ENCODE measurements around the gene MRPL3. TPM values are rescaled to one million over a fixed set of nuclear protein-coding genes. Genes with fewer than 3 reads are reported as not detected.

Gene MRPL3
- total and polyA plus RNA-seq, 2 experiments from 2014 or later = 159 to 185 TPM

DNA sequence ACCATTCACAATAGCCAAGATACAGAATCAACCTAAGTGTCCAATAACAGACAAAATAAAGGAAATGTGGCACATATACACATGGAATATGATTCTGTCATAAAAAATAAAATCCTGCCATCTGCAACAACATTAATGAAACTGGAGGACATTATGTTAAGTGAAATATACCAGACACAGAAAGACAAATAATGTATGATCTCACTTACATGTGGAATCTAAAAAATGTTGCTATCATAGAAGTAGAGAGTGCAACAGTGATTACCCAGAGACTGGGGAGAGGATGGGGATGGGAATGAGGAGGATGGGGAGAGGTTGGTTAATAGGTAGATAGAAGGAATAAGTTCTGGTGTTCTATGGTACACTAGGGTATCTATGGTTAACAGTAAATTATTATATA lies 28.7 kb downstream of the MRPL3 start:
- ATAC-seq (no peak), DNase-seq (ENCODE audit: low spot score) (no peak)
- Histone ChIP-seq H3K27me3 (ENCODE audit: insufficient read depth) (no peaks in the 10 kb centered on the region), H2AFZ (no peak overlapping the region), H3K4me2 (no peak overlapping the region), H3K79me2 (replicated peaks; ENCODE audit: insufficient read depth) (peaks cover 75% of the 10 kb centered on the region), H3F3A (replicated peaks; ENCODE audit: low read depth) (no peaks in the 10 kb centered on the region), H3K4me3 (no peak overlapping the region), H3K4me1 (ENCODE audit: insufficient read depth) (no peaks in the 10 kb centered on the region), H4K20me1 (replicated peaks; ENCODE audit: insufficient read depth) (peaks cover 6% of the 10 kb centered on the region; the same call in 1 of the 2 replicates), H3K27ac (ENCODE audit: low read depth) (no peak overlapping the region), H3K36me3 (ENCODE audit: insufficient read depth) (peaks cover 7% of the 10 kb centered on the region), H3K9me2 (ENCODE audit: insufficient read depth) (no peaks in the 10 kb centered on the region)
- no peak overlapping the region for H3K4me3 Mint-ChIP-seq
- H3K36me3 Mint-ChIP-seq (ENCODE audit: low read depth) = peaks cover 21% of the 10 kb centered on the region
- no peaks in the 10 kb centered on the region for H3K9me3 Mint-ChIP-seq
- H3K27me3 Mint-ChIP-seq (ENCODE audit: insufficient read depth, low read depth, poor library complexity) = no peaks in the 10 kb centered on the region
- no peak for TF ChIP-seq POLR2AphosphoS5 (IDR thresholded peaks at IDR 0.05; ENCODE audit: low read depth)
- TF ChIP-seq EZH2 (IDR thresholded peaks at IDR 0.05; ENCODE audit: low read depth, unreplicated experiment) = no peak
- no peak for TF ChIP-seq STAT1 (IDR thresholded peaks at IDR 0.05; ENCODE audit: unreplicated experiment)
- TF ChIP-seq, protein P1, sequence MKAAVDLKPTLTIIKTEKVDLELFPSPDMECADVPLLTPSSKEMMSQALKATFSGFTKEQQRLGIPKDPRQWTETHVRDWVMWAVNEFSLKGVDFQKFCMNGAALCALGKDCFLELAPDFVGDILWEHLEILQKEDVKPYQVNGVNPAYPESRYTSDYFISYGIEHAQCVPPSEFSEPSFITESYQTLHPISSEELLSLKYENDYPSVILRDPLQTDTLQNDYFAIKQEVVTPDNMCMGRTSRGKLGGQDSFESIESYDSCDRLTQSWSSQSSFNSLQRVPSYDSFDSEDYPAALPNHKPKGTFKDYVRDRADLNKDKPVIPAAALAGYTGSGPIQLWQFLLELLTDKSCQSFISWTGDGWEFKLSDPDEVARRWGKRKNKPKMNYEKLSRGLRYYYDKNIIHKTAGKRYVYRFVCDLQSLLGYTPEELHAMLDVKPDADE (IDR thresholded peaks at IDR 0.05) = no peak
- no peak for TF ChIP-seq ZNF114 (CRISPR knock-in tag; IDR thresholded peaks at IDR 0.05)
- TF ChIP-seq, protein P2, sequence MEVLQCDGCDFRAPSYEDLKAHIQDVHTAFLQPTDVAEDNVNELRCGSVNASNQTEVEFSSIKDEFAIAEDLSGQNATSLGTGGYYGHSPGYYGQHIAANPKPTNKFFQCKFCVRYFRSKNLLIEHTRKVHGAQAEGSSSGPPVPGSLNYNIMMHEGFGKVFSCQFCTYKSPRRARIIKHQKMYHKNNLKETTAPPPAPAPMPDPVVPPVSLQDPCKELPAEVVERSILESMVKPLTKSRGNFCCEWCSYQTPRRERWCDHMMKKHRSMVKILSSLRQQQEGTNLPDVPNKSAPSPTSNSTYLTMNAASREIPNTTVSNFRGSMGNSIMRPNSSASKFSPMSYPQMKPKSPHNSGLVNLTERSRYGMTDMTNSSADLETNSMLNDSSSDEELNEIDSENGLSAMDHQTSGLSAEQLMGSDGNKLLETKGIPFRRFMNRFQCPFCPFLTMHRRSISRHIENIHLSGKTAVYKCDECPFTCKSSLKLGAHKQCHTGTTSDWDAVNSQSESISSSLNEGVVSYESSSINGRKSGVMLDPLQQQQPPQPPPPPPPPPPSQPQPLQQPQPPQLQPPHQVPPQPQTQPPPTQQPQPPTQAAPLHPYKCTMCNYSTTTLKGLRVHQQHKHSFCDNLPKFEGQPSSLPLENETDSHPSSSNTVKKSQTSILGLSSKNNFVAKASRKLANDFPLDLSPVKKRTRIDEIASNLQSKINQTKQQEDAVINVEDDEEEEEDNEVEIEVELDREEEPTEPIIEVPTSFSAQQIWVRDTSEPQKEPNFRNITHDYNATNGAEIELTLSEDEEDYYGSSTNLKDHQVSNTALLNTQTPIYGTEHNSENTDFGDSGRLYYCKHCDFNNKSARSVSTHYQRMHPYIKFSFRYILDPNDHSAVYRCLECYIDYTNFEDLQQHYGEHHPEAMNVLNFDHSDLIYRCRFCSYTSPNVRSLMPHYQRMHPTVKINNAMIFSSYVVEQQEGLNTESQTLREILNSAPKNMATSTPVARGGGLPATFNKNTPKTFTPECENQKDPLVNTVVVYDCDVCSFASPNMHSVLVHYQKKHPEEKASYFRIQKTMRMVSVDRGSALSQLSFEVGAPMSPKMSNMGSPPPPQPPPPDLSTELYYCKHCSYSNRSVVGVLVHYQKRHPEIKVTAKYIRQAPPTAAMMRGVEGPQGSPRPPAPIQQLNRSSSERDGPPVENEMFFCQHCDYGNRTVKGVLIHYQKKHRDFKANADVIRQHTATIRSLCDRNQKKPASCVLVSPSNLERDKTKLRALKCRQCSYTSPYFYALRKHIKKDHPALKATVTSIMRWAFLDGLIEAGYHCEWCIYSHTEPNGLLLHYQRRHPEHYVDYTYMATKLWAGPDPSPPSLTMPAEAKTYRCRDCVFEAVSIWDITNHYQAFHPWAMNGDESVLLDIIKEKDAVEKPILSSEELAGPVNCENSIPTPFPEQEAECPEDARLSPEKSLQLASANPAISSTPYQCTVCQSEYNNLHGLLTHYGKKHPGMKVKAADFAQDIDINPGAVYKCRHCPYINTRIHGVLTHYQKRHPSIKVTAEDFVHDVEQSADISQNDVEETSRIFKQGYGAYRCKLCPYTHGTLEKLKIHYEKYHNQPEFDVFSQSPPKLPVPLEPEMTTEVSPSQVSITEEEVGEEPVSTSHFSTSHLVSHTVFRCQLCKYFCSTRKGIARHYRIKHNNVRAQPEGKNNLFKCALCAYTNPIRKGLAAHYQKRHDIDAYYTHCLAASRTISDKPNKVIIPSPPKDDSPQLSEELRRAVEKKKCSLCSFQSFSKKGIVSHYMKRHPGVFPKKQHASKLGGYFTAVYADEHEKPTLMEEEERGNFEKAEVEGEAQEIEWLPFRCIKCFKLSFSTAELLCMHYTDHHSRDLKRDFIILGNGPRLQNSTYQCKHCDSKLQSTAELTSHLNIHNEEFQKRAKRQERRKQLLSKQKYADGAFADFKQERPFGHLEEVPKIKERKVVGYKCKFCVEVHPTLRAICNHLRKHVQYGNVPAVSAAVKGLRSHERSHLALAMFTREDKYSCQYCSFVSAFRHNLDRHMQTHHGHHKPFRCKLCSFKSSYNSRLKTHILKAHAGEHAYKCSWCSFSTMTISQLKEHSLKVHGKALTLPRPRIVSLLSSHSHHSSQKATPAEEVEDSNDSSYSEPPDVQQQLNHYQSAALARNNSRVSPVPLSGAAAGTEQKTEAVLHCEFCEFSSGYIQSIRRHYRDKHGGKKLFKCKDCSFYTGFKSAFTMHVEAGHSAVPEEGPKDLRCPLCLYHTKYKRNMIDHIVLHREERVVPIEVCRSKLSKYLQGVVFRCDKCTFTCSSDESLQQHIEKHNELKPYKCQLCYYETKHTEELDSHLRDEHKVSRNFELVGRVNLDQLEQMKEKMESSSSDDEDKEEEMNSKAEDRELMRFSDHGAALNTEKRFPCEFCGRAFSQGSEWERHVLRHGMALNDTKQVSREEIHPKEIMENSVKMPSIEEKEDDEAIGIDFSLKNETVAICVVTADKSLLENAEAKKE (CRISPR knock-in tag; IDR thresholded peaks at IDR 0.05) = no peak
- no peak for TF ChIP-seq EZH2phosphoT487 (IDR thresholded peaks at IDR 0.05; ENCODE audit: unreplicated experiment)
- TF ChIP-seq, protein P3, sequence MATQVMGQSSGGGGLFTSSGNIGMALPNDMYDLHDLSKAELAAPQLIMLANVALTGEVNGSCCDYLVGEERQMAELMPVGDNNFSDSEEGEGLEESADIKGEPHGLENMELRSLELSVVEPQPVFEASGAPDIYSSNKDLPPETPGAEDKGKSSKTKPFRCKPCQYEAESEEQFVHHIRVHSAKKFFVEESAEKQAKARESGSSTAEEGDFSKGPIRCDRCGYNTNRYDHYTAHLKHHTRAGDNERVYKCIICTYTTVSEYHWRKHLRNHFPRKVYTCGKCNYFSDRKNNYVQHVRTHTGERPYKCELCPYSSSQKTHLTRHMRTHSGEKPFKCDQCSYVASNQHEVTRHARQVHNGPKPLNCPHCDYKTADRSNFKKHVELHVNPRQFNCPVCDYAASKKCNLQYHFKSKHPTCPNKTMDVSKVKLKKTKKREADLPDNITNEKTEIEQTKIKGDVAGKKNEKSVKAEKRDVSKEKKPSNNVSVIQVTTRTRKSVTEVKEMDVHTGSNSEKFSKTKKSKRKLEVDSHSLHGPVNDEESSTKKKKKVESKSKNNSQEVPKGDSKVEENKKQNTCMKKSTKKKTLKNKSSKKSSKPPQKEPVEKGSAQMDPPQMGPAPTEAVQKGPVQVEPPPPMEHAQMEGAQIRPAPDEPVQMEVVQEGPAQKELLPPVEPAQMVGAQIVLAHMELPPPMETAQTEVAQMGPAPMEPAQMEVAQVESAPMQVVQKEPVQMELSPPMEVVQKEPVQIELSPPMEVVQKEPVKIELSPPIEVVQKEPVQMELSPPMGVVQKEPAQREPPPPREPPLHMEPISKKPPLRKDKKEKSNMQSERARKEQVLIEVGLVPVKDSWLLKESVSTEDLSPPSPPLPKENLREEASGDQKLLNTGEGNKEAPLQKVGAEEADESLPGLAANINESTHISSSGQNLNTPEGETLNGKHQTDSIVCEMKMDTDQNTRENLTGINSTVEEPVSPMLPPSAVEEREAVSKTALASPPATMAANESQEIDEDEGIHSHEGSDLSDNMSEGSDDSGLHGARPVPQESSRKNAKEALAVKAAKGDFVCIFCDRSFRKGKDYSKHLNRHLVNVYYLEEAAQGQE (IDR thresholded peaks at IDR 0.05; ENCODE audit: unreplicated experiment) = no peak
- TF ChIP-seq ZNF331 (CRISPR knock-in tag; IDR thresholded peaks at IDR 0.05; ENCODE audit: low read depth) = no peak
- no peak for TF ChIP-seq JUNB (IDR thresholded peaks at IDR 0.05; ENCODE audit: unreplicated experiment)
- TF ChIP-seq CREB1 (CRISPR knock-in tag; IDR thresholded peaks at IDR 0.05; ENCODE audit: low read depth) = no peak
- TF ChIP-seq, protein P4, sequence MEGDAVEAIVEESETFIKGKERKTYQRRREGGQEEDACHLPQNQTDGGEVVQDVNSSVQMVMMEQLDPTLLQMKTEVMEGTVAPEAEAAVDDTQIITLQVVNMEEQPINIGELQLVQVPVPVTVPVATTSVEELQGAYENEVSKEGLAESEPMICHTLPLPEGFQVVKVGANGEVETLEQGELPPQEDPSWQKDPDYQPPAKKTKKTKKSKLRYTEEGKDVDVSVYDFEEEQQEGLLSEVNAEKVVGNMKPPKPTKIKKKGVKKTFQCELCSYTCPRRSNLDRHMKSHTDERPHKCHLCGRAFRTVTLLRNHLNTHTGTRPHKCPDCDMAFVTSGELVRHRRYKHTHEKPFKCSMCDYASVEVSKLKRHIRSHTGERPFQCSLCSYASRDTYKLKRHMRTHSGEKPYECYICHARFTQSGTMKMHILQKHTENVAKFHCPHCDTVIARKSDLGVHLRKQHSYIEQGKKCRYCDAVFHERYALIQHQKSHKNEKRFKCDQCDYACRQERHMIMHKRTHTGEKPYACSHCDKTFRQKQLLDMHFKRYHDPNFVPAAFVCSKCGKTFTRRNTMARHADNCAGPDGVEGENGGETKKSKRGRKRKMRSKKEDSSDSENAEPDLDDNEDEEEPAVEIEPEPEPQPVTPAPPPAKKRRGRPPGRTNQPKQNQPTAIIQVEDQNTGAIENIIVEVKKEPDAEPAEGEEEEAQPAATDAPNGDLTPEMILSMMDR (conservative IDR thresholded peaks at IDR 0.05; ENCODE audit: low read depth in 2 of 2) = no peak
- TF ChIP-seq NANOG (IDR thresholded peaks at IDR 0.05; ENCODE audit: borderline replicate concordance) = no peak
- peaks cover 8% of the 10 kb centered on the region; the same call in 2 of the 3 replicates for H3K4me1 Mint-ChIP-seq
- H3K27ac Mint-ChIP-seq = no peak overlapping the region
